SKM-1 treated with dmso at 0.1 percent for 144 hours (cell line): Measurements from ENCODE around the gene ADIPOR1.
A peak's percentile ranks its signal among the peaks of the same experiment; 100 is the strongest.
"Not testable (repeated sequence)": the region's sequence is repeated elsewhere in the genome, so short reads cannot be mapped to it uniquely, and the experiment has no call there.

Experiments
- DNase-seq: peaks from one replicate; lab custom pipeline; 2025; ENCODE audit not compliant: unreplicated experiment; lab: John Stamatoyannopoulos, UW

ADIPOR1 gene

DNA sequence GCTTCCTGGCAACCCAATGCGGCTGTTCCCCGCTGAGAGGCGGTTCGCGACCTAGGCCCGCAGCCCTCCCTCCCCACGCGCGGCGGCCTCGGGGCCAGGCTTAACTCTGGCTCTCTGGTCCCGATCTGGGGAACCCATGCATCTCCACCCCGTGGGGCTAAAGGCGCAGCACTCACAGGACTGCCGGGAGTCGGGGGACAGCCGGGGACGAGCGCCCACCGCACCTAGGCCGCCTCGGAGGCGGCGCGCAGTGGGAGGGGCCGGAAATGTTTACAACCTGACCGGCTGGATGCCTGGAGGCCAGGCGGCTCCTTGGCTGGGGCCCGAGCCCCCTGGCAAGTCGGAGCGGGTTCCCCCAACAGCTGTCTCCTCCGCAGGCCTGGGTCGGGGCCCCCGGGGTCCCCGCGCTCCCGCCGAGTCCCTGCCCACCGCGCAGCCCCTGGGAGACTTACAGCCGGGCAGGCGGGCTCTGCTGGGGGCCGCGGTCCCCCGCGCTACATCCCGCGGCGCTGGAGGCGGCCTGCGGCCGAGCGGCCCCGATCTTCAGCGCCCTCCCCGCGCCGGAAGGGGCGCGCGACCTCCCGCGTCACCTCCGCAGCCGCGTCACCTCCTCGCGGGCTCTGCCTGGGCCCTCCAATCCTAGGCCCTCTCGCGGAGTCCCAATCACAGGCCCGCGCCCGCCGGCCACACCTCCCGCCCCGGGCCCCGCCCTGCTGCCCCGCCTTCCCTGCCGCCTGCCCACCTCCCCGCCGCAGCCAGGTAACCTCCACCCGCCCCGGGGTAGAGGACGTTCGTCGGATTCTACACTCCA lies at the start of gene ADIPOR1:
ADIPOR1 (minus strand) TSS at position 580 of the 811 bp plus-strand sequence. CDS start 7,242 bp downstream, outside the sequence.
- DNase-seq, result peak; percentile 91

- peak; percentile 99 for DNase-seq
Measured at GRCh38 chr1:203006948-203007871, 49.1 kb upstream of the ADIPOR1 start, which contains the start of gene TMEM183A. TSS of gene TMEM183A (plus strand) at chr1:203007374. CDS start at chr1:203007466, 92 bp downstream.

DNA sequence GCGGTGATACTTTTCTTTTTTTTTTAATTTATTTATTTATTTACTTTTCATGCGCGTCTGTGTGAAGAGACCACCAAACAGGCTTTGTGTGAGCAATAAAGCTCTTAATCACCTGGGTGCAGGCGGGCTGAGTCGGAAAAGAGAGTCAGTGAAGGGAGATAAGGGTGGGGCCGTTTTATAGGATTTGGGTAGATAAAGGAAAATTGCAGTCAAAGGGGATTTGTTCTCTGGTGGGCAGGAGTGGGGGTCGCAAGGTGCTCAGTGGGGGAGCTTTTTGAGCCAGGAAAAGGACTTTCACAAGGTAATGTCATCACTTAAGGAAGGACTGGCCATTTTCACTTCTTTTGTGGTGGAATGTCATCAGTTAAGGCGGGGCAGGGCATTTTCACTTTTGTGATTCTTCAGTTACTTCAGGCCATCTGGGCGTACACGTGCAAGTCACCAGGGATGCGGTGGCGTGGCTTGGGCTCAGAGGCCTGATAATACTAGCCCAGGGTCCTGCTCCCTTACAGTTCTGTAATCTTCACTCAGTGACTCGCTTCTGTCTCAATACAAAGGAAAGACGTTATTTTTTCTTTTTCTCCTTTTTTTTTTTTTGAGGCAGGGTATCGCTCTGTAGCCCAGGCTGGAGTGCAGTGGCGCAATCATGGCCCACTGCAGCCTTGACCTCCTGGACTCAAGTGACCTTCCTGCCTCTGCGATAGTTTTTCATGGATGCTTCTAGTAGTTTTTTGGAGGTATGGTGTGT lies 47.5 kb upstream of the ADIPOR1 start:
- DNase-seq, result peak; percentile 31

DNA sequence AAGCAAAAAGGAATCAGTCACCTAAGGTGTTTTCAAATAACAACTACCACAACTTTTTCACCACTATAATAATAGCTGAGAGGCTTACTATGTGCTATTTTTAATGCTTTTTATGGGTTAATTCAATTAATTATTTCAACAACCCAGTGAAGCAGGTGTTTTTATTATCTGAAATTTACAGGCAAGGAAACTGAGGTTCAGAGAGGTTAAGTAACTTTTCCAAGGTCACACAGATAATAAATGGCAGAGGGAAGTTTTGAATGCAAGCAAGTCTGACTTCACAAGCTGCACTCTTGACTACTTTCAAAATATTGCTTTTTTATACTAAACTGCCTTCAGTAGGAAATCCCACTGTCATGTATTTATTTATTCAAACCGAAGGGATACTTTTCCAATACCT lies 44.8 kb upstream of the ADIPOR1 start:
- DNase-seq, result no peak

GRCh38 chr1:203001986-203002385 lies 43.9 kb upstream of the ADIPOR1 start:
- no peak for DNase-seq

DNA sequence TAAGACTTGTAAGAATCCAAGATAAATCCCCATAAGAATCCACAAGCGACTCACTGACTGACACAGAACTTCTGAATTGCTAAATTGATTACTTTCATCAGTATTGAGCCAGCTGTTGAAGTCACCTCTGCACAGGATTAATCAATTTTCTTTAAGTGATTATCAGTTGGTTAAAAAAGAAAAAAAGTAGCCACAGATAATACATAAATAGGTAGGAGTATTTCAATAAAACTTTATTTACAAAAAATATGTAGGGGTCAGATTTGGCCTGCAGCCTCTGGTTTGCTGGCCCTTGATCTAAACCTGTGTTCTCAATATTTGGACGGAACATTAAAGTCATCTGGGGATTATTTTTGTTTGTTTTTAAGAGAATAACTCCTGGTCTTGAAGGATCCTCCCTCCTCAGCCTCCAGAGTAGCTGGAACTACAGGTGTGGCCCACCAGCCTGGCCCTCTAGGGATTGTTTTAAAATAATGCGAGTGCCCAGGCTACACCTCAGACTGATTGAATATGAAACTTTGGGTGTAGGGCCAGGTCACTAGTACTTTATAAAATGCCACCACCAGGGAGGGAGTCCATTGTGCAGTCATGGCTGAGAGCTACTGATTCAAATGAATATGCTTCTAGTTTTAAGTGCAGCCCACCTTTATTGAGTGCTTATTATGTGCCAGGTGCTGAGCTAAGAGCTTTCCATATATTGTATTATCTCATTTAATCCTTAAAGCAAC lies 42.3 kb upstream of the ADIPOR1 start:
- DNase-seq, result no peak

- peak; percentile 64 for DNase-seq
Measured at GRCh38 chr1:202998836-202999750, 41.0 kb upstream of the ADIPOR1 start.

GRCh38 chr1:202994756-202995155 lies 36.6 kb upstream of the ADIPOR1 start:
- DNase-seq, result no peak

DNA sequence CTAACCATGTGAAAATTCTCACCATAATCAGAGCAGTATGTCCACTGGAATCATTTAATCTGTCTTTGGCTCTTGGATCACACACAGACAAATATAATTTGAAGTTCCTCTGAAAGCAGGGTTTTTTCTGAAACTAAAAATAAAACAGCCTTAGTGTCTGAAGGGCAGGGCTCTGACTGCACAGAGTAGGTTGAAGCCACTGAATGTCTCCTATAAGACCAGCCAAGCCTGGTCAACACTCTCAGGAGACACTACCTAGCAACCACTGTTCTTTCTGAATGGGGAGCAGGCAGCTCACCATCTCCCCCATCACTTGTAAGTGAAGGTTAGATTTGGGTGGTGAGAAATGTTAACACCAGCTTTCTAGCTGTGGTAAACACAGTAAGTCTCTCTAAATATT lies 33.0 kb upstream of the ADIPOR1 start:
- no peak for DNase-seq

DNA sequence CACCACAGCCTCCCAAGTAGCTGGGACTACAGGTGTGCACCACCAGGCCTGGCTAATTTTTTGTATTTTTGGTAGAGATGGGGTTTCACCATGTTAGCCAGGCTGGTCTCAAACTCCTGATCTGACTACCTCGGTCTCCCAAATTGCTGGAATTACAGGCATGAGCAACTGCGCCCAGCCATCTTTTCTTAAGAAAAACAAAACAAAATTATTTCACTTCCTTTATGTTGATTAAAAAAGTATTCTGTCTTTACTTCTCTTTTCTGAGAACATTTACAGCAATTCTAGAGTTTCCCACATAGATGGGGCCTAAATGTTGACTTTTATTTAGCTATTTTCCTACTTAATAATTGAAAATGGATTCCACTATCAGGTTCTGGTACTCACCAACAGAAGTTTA lies 31.8 kb upstream of the ADIPOR1 start:
- no peak for DNase-seq

GRCh38 chr1:202987922-202988583 lies 29.9 kb upstream of the ADIPOR1 start:
- DNase-seq, result peak; percentile 60

DNA sequence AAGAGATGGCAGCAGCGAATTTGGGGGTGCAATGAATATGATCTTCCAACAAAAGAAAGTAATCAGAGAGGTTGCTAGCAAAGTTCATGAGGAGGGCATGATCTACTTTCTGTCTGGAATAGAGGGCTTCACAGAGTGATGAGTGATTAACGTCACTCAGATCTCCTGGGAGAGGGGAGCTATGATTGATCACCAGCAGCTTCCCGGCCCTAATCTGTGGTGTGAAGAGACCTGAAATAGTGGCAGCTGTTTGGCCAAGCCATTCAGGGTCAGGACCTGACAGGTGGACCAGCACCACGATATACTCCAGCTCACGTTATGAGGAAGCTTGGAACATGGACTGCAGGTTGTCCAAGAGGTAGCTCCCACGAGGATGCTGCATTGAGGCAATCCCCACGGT lies 29.1 kb upstream of the ADIPOR1 start:
- DNase-seq, result no peak

DNA sequence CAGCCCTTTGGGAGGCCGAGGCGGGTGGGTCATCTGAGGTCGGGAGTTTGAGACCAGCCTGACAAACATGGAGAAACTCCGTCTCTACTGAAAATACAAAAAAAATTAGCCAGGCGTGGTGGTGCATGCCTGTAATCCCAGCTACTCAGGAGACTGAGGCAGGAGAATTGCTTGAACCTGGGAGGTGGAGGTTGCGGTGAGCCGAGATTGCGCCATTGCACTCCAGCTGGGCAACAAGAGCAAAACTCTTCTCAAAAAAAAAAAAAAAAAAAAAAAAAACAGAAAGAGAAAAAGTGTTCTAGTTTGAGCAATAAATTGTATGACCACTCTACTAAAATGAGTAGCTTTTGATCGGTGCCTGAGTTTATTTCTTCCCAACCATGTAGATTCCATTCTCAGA lies 28.0 kb upstream of the ADIPOR1 start:
- DNase-seq, result not testable (repeated sequence)

DNA sequence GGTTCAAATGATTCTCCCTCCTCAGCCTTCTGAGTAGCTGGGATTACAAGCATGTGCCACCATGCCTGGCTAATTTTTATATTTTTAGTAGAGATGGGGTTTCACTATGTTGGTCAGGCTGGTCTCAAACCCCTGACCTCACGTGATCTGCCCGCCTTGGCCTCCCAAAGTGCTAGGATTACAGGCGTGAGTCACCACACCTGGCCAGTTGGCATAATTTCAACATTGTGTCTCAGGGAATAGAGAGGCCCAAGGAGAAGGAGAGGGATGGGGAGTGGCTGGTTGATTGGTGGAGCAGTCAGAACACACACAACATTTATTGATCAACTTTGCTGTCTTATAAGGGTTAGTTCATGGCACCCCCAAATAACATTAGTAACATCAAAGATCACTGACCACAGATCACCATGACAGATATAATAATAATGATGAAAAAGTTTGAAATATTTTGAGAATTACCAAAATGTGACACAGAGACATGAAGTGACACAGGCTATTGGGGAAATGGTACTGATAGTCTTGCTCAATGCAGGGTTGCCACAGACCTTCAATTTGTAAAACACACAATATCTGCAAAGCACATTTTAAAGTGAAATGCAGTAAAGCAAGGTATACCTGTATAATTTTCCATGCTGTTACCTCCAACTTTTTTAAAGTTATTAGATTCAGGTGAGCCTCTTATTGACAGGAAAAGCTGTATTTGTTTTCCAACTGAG lies 24.8 kb upstream of the ADIPOR1 start:
- peak; percentile 37 for DNase-seq

- no peak for DNase-seq
Measured at GRCh38 chr1:202981939-202982338, 23.8 kb upstream of the ADIPOR1 start.

GRCh38 chr1:202979459-202979858 lies 21.3 kb upstream of the ADIPOR1 start:
- DNase-seq, result no peak

- no peak for DNase-seq
Measured at GRCh38 chr1:202976633-202977032, 18.5 kb upstream of the ADIPOR1 start.

DNA sequence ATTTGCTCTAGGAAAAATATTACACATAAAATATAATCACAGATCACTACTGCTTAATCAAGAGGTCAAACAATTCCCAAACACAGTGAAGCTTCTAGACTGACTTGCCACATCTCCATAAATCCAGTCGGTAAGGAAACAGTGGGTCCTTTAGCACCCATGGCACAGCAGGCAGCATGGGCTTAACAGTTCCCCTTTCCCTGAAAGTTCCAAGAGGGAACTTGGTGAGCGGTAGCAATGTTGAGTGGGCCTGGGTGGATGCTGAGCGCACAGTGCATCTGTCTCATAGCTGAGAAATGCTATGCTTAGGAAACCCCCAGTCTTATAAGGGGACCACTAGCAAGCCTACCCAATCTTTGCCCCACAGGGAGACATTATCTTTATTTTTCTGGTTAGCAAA lies 16.7 kb upstream of the ADIPOR1 start:
- no peak for DNase-seq
